Activated gamma-delta T cell treated with anti-CD3 and anti-CD28 coated beads, Interleukin-2, amount 50 U/mL, for 16 hours (primary cell): Measurements from ENCODE around the gene HGS.

ENCODE experiments used
- DNase-seq: peaks from one replicate; pipeline ENCODE4 v3.0.0-alpha.2; 2020; ENCODE audit warnings: low read depth

Gene HGS

GRCh38 chr17:81683584-81684441 lies at the start of gene HGS, which contains the start of gene ARL16:
Gene HGS (plus strand): TSS chr17:81684011. CDS start chr17:81684067, 56 bp downstream.
Gene ARL16 (minus strand): TSS chr17:81683797. CDS start chr17:81683753, 44 bp downstream.
- DNase-seq, result peak; percentile 94

DNA sequence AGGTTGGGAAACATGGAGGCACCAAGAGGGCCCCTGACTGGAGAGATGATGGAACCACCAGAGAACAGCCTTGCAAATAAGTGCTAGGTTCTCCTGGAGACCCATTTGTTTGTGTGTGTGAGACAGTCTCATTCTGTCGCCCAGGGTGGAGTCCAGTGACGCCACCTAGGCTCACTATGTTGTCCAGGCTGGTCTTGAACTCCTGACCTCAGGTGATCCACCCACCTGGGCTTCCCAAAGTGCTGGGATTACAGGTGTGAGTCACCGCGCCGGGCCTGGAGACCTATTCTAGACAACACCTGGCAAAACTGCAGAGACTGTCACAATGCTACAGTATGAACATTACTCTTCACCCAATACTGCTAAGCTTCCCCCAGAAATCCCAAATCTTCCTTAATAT lies 48.4 kb upstream of the HGS start:
- DNase-seq, result no peak

DNA sequence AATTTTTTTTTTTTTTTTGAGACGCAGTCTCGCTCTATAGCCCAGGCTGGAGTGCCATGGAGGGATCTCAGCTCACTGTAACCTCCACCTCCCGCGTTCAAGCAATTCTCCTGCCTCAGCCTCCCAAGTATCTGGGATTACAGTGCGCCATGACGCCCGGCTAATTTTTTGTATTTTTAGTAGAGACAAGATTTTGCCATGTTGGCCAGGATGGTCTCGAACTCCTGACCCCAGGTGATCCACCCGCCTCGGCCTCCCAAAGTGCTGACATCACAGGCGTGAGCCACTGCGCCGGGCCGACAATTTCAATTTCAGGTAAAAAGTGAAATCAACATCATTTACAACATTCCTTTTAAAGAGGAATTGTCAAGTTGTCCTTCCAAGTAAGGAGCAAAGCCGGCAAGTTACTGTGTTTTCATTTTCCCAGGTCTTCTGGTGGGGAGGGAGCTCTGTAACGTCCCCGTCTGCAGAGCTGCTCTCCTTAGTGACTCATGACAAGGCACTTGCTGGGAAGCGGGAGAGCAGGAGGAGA lies 47.8 kb upstream of the HGS start:
- no peak for DNase-seq

GRCh38 chr17:81636505-81637288 lies 47.1 kb upstream of the HGS start, which contains the start of the genes NPLOC4 and TSPAN10:
Gene NPLOC4 (minus strand): TSS chr17:81637112. CDS start chr17:81636930, 182 bp downstream.
Gene TSPAN10 (plus strand): TSS chr17:81637196. CDS start chr17:81642413, 5,217 bp downstream.
- peak; percentile 74 for DNase-seq

GRCh38 chr17:81638683-81639082 lies 45.1 kb upstream of the HGS start:
- no peak for DNase-seq

- no peak for DNase-seq
Observed at GRCh38 chr17:81640011-81640410, 43.8 kb upstream of the HGS start.

- no peak for DNase-seq
Observed at GRCh38 chr17:81641825-81642489, 41.9 kb upstream of the HGS start.

DNA sequence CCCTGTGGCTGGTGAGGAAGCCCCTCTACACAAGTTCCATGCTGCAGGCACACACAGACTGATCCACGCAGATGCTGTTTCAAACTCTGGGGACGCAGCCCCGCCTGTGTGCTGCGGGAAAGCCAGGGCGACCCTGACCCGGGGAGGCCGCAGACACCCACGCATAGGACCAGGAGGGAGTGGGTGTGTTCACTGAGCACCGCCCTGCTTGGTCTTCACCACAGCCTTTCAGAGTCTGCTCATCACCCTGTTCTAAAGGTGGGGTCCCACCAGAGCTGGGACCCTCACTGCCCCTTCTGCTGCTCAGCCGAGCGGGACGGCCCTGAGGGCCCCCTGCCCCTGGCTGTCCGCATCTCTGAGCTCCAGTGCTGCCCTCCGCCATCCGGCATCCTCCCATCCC lies 39.3 kb upstream of the HGS start:
- DNase-seq, result no peak

GRCh38 chr17:81644976-81645952 lies 38.5 kb upstream of the HGS start:
- no peak for DNase-seq

DNA sequence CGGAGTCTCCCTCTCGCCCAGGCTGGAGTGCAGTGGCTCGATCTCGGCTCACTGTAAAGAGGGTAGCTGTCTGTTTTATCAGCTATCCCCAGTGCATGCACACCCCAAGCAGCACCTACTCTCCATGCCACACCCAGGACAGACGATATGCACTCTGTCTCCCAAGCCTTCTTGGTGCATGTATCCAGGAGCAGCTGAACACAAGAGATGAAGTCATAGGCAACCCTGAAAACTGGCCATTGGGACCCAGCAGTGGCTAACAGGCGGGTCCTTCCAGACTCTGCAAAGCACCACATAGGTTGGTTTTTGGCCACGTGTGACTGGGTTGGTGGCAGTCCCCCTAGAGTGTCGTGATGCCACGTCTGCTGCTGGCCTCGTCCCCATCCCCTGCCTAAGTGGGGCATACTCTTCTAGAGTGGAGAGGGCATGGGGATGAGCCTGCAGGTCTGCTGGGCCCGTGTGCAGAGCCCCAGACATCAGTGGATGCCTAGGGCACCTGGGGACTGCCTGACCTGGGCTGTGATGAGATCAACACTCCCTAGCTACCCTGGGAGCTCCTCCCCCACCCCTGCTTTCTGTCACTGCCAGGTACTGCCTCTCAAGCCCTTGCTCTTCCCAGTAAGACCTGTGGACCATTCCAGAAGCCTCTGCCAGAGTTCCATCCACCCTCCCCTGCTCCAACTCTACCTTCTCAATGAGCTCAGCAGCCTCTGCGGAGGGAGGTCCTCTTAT lies 36.8 kb upstream of the HGS start:
- DNase-seq, result no peak

GRCh38 chr17:81647640-81648012 lies 36.2 kb upstream of the HGS start:
- no peak for DNase-seq

- no peak for DNase-seq
Observed at GRCh38 chr17:81648013-81648706, 35.7 kb upstream of the HGS start.

GRCh38 chr17:81648707-81649085 lies 35.1 kb upstream of the HGS start:
- no peak for DNase-seq

DNA sequence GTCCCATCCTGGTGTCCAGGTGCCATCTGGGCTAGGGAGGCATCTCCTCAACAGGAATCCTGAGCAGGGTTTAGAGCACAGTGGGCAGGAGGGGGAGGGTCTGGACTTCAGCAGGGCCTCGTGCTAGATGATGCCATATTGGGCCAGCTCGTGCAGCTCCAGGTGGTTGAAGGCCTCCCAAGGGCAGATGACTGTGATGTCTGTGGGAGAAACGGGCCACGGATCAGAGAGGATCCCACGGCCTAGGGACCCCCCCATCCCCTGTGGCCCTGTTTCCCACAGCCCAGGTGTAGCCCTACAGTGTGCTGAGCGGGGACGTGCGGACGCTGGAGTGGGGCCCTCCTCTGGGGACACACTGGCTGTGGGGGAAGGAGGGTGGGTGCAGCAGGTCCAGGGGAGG lies 32.9 kb upstream of the HGS start:
- DNase-seq, result no peak

GRCh38 chr17:81651692-81652091 lies 32.1 kb upstream of the HGS start:
- DNase-seq, result no peak

- DNase-seq, result no peak
Observed at GRCh38 chr17:81652906-81653771, 30.7 kb upstream of the HGS start.

GRCh38 chr17:81655378-81656117 lies 28.3 kb upstream of the HGS start:
- no peak for DNase-seq
